ENCODE measurements around the gene MTOR.

The MTOR gene

DNA sequence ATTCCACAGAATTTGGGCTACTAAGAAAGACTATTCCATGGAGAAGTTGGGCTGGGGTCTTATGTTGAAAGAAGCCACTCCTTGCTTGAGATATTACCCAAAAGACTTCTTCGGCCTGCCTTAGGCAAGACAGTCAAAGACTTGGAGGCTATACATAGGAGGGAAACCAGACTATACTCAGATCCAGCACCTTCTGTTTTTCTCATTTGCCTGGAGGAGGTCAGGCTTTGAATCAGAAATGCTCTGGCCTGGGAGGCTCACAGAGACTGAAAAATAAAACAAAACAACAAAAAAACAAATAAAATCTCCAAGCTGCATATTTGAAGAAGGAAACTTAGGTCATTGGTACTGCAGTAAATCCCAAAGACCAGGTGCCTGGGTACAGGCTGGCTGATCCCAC, 124.3 kb downstream of the MTOR start:
- Mint-ChIP-seq H3K9me3 (no peaks in the 10 kb centered on the region), H3K36me3 (ENCODE audit: low read depth) (peaks cover 42% of the 10 kb centered on the region)

GRCh38 chr1:11134898-11135266, 127.5 kb downstream of the MTOR start:
- Mint-ChIP-seq H3K9me3 (no peaks in the 10 kb centered on the region), H3K27me3 (ENCODE audit: low read depth, poor library complexity) (no peaks in the 10 kb centered on the region), H3K4me3 (no peak overlapping the region), H3K36me3 (ENCODE audit: low read depth) (peaks cover 56% of the 10 kb centered on the region), H3K27ac (no peak overlapping the region), H3K4me1 (no peaks in the 10 kb centered on the region)
- no peak for TF ChIP-seq CTCF (IDR thresholded peaks at IDR 0.05)
- DNase-seq = no peak

More for the DNA sequence above, 124.3 kb downstream of the MTOR start:
- TF ChIP-seq CTCF (IDR thresholded peaks at IDR 0.05) = no peak
- Mint-ChIP-seq H3K27me3 (ENCODE audit: low read depth, poor library complexity) (no peaks in the 10 kb centered on the region), H3K27ac (no peak overlapping the region), H3K4me3 (no peak overlapping the region), H3K4me1 (no peaks in the 10 kb centered on the region)
- DNase-seq = no peak

GRCh38 chr1:11134251-11134897, 128.0 kb downstream of the MTOR start:
- no peaks in the 10 kb centered on the region for H3K4me1 Mint-ChIP-seq
- no peak for DNase-seq
- no peak overlapping the region for H3K4me3 Mint-ChIP-seq
- peaks cover 59% of the 10 kb centered on the region for H3K36me3 Mint-ChIP-seq (ENCODE audit: low read depth)
- H3K27me3 Mint-ChIP-seq (ENCODE audit: low read depth, poor library complexity) = no peaks in the 10 kb centered on the region
- H3K9me3 Mint-ChIP-seq = no peaks in the 10 kb centered on the region
- TF ChIP-seq CTCF (IDR thresholded peaks at IDR 0.05) = no peak
- no peak overlapping the region for H3K27ac Mint-ChIP-seq

DNA sequence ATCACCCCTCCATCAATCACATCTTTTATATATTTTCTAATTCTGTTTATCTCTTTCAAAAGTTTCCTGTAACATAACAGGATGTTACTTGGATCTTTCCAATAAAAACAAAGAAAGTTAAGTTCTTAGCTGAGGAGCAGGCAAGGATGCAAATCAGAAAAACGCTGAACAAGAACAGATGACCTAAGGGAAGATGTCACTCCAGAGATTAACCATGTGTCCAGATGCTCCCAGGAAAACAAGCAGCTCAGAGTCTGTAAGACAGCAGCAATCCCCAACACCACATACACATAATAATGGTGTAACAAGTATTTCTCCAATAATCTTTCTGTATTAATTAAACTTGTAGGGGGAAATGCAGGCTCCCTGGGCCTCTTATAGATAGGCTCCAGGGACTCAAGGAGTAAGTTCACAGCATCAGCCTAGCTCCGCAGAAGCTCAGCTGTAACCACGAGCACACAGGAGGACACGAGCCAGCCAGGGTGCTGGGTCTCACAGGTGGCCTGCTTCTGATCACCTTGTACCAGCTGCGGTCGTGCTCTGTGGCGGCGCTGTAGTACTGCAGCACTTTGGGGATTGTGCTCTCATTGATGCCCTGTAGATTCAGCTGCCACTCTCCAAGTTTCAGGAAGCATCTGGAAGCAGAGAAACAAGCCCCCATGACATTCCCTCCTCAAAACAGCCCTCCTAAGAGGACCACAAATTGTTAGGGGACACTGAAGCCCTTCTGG, 129.6 kb downstream of the MTOR start:
- no peak for DNase-seq
- H3K4me1 Mint-ChIP-seq = no peaks in the 10 kb centered on the region
- no peaks in the 10 kb centered on the region for H3K27me3 Mint-ChIP-seq (ENCODE audit: low read depth, poor library complexity)
- no peak overlapping the region for H3K27ac Mint-ChIP-seq
- no peak for TF ChIP-seq CTCF (IDR thresholded peaks at IDR 0.05)
- no peak overlapping the region for H3K4me3 Mint-ChIP-seq
- peaks cover 56% of the 10 kb centered on the region for H3K36me3 Mint-ChIP-seq (ENCODE audit: low read depth)
- no peaks in the 10 kb centered on the region for H3K9me3 Mint-ChIP-seq

DNA sequence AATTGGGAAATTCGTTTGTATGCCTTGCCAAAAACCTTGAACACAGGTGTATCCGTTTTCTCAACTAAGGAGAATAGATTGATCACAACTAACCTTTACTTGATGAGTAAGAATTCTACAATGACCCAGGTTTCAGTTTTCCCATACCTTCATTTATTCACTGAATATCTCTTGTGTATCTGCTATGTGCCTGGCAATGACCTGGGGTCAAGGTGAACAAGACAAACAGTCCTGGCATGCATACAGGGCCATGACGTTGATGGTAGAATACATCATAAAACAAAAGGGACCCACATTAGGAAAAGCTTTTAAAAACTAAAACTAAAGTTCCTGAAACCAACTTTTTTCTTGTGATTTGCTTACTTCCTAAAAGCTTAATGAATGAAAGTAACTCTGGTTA, 130.5 kb downstream of the MTOR start:
- H3K9me3 Mint-ChIP-seq = no peaks in the 10 kb centered on the region

More for the DNA sequence above, 130.5 kb downstream of the MTOR start:
- DNase-seq = no peak
- Mint-ChIP-seq H3K4me1 (no peaks in the 10 kb centered on the region), H3K27ac (no peak overlapping the region), H3K4me3 (no peak overlapping the region), H3K36me3 (ENCODE audit: low read depth) (peaks cover 63% of the 10 kb centered on the region), H3K27me3 (ENCODE audit: low read depth, poor library complexity) (no peaks in the 10 kb centered on the region)
- TF ChIP-seq CTCF (IDR thresholded peaks at IDR 0.05) = no peak
